ENCODE data around the gene IMPACT.

The IMPACT gene

GRCh38 chr18:24426398-24427294, at the start of gene IMPACT:
TSS of gene IMPACT (plus strand) at chr18:24426670. CDS start at chr18:24426757, 87 bp downstream.
- Histone ChIP-seq H3K4me3 (peak within 1 kb of the TSS; percentile 64 to 82 (median 78)), H3K27ac (peak within 1 kb of the TSS; percentile 52 to 93 (median 83))

- Histone ChIP-seq H3K27ac (no peak overlapping the region), H3K4me3 (no peak overlapping the region)
Measured at GRCh38 chr18:24378598-24378997, 47.9 kb upstream of the IMPACT start.

GRCh38 chr18:24380163-24380747, 46.2 kb upstream of the IMPACT start:
- H3K4me3 ChIP-seq: no peak overlapping the region
- H3K27ac ChIP-seq: no peak overlapping the region

- H3K27ac ChIP-seq: no peak overlapping the region
Measured at GRCh38 chr18:24381126-24381525, 45.3 kb upstream of the IMPACT start.

GRCh38 chr18:24386681-24387080, 39.8 kb upstream of the IMPACT start:
- Histone ChIP-seq H3K27ac (no peak overlapping the region), H3K4me3 (no peak overlapping the region)

More at GRCh38 chr18:24381126-24381525, 45.3 kb upstream of the IMPACT start:
- no peak overlapping the region for H3K4me3 ChIP-seq

GRCh38 chr18:24388957-24389356, 37.5 kb upstream of the IMPACT start:
- H3K27ac ChIP-seq: no peak overlapping the region

GRCh38 chr18:24395049-24395795, 31.2 kb upstream of the IMPACT start:
- Histone ChIP-seq H3K27ac (peak overlapping the region in 1 of 21 experiments; percentile 3), H3K4me3 (no peak overlapping the region)

More at GRCh38 chr18:24388957-24389356, 37.5 kb upstream of the IMPACT start:
- H3K4me3 ChIP-seq: no peak overlapping the region

GRCh38 chr18:24396082-24396633, 30.3 kb upstream of the IMPACT start:
- H3K4me3 ChIP-seq: peak overlapping the region in 2 of 7 experiments; percentile 66 to 74
- peak overlapping the region in 3 of 21 experiments; percentile 90 to 92 (median 91) for H3K27ac ChIP-seq

GRCh38 chr18:24397131-24397693, 29.3 kb upstream of the IMPACT start:
- peak overlapping the region; percentile 55 to 90 (median 73) for H3K4me3 ChIP-seq
- peak overlapping the region; percentile 57 to 95 (median 88) for H3K27ac ChIP-seq

- Histone ChIP-seq H3K4me3 (peak within 1 kb of the TSS; percentile 55 to 90 (median 73)), H3K27ac (peak within 1 kb of the TSS; percentile 57 to 95 (median 88))
Measured at GRCh38 chr18:24397694-24398368, 28.6 kb upstream of the IMPACT start, which contains the start of gene OSBPL1A. TSS of gene OSBPL1A (minus strand) at chr18:24397824. CDS start at chr18:24377533, 20,291 bp downstream.

GRCh38 chr18:24398540-24398939, 27.9 kb upstream of the IMPACT start:
- peak overlapping the region in 5 of 7 experiments; percentile 66 to 75 (median 73) for H3K4me3 ChIP-seq
- peak overlapping the region in 17 of 21 experiments; percentile 42 to 95 (median 90) for H3K27ac ChIP-seq

- Histone ChIP-seq H3K4me3 (no peak overlapping the region), H3K27ac (no peak overlapping the region)
Measured at GRCh38 chr18:24400587-24400986, 25.9 kb upstream of the IMPACT start.

- H3K27ac ChIP-seq: no peak overlapping the region
Measured at GRCh38 chr18:24402209-24402785, 24.2 kb upstream of the IMPACT start.

GRCh38 chr18:24403076-24403475, 23.4 kb upstream of the IMPACT start:
- H3K27ac ChIP-seq: no peak overlapping the region
- no peak overlapping the region for H3K4me3 ChIP-seq

More at GRCh38 chr18:24402209-24402785, 24.2 kb upstream of the IMPACT start:
- H3K4me3 ChIP-seq: no peak overlapping the region

GRCh38 chr18:24404591-24404990, 21.9 kb upstream of the IMPACT start:
- Histone ChIP-seq H3K4me3 (no peak overlapping the region), H3K27ac (no peak overlapping the region)

GRCh38 chr18:24408496-24408895, 18.0 kb upstream of the IMPACT start:
- no peak overlapping the region for H3K4me3 ChIP-seq
- no peak overlapping the region for H3K27ac ChIP-seq

- H3K27ac ChIP-seq: no peak overlapping the region
- H3K4me3 ChIP-seq: no peak overlapping the region
Measured at GRCh38 chr18:24413148-24413547, 13.3 kb upstream of the IMPACT start.

GRCh38 chr18:24414349-24415003, 12.0 kb upstream of the IMPACT start:
- Histone ChIP-seq H3K4me3 (no peak overlapping the region), H3K27ac (no peak overlapping the region)

Data from skin epidermis (tissue), 12 donors.